ENCODE results near the gene SLC39A1.

GRCh38 chr1:153929981-153930948 is 33.1 kb downstream of the SLC39A1 start:
- TF ChIP-seq CTCF (conservative IDR thresholded peaks at IDR 0.05; ENCODE audit: low read depth, low read length) (no peak), RFX5 (IDR thresholded peaks at IDR 0.05; ENCODE audit: low read depth, low read length) (no peak)
